Retinal pigment epithelial cell (primary cell): ENCODE data around the gene PLPPR2.
"Not testable (repeated sequence)": the region's sequence is repeated elsewhere in the genome, so short reads cannot be mapped to it uniquely, and the experiment has no call there.

Source experiments
- DNase-seq: peaks from one replicate; pipeline ENCODE4 v3.0.0-alpha.2; 2010; ENCODE audit warnings: low read depth
- H3K4me3 ChIP-seq: 2 replicates; pipeline ENCODE4 v1.5.1; 2011; ENCODE audit warnings: mild to moderate bottlenecking, low read length, control low read depth, moderate library complexity
- TF ChIP-seq, protein P1 (sequence below): conservative IDR thresholded peaks from 2 replicates; pipeline ENCODE4 v1.5.1; 2011; ENCODE audit warnings: low read depth, low read length, control low read depth, inconsistent platforms

PLPPR2 gene

DNA sequence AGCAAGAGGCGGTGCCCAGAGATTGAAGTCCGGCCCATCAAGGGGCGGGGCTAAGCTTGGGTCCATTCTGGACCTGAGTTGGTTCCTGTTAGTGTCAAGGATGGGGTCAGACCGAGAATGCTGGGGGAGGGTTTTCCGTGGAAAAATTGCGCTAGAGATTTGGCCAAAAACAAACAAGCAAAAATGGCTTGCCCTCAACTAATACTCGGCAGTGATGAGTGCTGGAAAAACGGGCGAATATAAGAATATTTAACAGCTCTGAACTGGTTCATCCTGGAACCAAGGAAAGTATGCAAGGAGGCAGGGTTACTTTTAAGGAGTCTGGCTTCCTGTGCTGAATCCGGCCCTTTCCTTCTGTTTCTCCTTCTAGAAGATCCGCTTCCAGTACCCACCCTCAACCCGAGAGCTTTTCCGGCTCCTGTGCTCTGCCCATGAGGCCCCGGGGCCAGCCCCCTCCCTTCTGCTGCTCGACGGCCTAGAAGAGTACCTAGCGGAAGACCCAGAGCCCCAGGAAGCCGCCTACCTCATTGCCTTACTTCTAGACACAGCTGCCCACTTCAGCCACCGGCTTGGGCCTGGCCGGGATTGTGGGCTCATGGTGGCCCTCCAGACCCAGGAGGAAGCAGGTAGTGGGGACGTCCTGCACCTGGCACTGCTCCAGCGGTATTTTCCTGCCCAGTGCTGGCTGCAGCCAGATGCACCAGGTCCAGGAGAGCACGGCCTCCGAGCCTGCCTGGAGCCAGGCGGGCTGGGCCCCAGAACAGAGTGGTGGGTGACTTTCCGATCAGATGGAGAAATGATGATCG is 20.1 kb downstream of the PLPPR2 start:
- H3K4me3 ChIP-seq, result peak overlapping the region; percentile 77
- no peak for DNase-seq
- TF ChIP-seq, protein P1, sequence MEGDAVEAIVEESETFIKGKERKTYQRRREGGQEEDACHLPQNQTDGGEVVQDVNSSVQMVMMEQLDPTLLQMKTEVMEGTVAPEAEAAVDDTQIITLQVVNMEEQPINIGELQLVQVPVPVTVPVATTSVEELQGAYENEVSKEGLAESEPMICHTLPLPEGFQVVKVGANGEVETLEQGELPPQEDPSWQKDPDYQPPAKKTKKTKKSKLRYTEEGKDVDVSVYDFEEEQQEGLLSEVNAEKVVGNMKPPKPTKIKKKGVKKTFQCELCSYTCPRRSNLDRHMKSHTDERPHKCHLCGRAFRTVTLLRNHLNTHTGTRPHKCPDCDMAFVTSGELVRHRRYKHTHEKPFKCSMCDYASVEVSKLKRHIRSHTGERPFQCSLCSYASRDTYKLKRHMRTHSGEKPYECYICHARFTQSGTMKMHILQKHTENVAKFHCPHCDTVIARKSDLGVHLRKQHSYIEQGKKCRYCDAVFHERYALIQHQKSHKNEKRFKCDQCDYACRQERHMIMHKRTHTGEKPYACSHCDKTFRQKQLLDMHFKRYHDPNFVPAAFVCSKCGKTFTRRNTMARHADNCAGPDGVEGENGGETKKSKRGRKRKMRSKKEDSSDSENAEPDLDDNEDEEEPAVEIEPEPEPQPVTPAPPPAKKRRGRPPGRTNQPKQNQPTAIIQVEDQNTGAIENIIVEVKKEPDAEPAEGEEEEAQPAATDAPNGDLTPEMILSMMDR, result no peak

DNA sequence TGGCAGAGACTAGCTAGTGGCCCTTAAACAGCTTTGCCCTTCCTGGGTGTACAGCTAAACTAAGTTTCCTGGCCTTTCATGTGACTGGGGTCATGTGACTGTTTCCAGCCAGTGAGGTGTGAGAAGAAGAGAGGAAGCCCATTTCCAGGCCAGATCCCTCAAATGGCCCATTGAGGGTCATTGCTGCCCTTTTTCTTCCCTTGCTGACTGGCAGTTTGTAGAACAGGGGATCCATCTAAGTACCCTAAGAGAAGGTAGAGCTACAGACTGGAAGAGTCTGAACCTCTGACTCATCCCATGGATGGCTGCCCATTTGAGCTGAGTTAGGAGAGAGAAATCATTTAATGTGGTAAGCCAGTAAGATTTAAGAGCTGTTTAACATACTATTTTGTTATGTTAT is 22.0 kb downstream of the PLPPR2 start:
- TF ChIP-seq, protein P1, result no peak
- no peak overlapping the region for H3K4me3 ChIP-seq
- peak; percentile 54 for DNase-seq

DNA sequence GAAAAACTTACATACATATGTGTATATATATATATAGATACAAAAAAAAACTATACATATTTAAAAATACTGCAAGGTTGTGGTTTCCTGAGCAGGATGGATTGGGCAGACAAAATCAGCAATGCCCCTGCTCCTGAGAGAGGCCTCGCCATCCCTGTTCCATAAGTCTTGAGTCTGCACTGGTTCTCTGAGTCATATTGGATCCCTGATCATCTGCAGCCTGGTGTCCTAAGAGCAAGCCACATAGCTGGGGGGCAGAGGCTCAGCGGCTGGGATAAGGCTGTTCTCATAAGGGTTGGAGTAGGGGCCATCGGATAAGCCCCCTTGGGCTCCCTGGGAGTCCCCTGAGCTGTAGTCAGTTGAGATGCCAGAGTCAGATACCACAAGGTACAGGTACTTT is 22.5 kb downstream of the PLPPR2 start:
- TF ChIP-seq, protein P1, result no peak
- H3K4me3 ChIP-seq, result no peak overlapping the region
- DNase-seq, result no peak

DNA sequence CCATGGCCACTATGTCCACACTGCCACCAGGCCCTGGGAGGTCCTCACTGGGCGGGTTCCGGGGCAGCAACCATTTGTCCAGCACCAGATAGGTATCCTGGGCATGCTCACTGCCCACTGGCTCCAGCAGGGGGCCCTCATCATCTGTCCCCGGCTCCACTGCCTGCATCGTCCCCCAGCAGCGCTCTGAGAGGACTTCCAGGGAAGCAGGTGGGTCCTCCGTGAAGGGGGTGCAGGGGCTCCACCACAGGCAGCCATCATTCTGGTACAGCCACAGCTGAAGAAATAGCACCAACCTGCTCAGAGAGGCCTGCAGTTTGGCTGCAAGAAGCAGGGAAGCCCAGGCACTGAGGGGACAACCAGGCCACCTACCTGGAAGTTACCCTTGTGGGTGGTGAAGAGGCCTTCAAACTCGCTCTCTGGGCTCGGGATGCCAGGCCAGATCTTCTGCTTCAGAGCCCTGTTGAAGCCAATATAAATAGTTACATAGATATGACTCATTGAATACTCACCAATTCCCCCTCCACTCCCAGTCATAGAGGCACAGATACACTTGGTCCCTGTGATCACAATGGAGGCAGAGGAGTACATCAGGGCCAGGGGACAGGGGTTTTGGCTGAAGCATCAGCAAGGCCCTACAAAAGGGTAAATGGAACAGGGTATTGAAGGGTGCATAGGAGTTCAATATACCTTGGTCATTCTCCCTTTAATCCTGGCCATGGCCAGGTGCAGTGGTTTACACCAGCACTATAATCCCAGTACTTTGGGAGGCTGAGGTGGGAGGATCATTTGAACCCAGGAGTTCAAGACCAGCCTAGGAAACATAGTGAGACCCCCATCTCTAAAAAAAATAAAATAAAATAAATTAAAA is 23.3 kb downstream of the PLPPR2 start:
- DNase-seq, result no peak

DNA sequence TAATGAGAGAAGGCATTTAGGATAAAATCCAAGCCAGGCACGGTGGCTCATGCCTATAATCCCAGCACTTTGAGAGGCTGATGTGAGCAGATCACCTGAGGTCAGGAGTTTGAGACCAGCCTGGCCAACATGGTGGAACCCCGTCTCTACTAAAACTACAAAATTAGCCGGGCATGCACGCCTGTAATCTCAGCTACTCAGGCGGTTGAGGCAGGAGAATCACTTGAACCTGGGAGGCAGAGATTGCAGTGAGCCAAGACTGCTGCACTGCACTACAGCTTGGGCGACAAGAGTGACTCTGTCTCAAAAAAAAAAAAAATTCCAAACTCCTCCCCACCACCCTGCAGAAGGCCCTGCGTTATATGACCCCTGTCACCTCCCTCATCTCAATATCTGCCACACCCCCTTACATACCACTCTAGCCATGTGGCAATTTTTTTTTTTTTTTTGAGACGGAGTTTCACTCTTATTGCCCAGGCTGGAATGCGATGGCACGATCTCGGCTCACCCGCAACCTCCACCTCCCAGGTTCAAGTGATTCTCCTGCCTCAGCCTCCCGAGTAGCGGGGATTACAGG is 24.1 kb downstream of the PLPPR2 start:
- not testable (repeated sequence) for DNase-seq, H3K4me3 ChIP-seq

More for the DNA sequence above, 23.3 kb downstream of the PLPPR2 start:
- H3K4me3 ChIP-seq, result no peak overlapping the region
- TF ChIP-seq, protein P1, result peak; percentile 77

DNA sequence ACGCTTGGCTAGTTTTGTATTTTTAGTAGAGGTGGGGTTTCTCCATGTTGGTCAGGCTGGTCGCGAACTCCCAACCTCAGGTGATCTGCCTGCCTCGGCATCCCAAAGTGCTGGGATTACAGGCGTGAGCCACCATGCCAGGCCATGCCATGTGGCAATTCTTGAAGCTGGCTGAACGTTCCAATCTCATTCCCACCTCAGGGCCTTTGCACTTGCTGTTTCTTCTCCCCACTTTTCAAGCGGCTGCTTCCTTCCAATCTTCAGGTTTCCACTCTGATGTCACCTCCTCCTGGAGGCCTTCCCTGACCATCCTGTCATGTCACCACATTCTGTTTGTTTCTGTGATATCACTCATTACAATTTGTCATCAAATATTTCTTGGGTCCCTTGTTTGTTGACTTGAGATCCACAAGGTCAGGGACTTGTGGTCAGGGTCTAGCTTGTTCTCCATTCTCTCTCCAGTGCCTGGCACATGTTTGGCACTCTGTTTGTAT is 24.7 kb downstream of the PLPPR2 start:
- TF ChIP-seq, protein P1, result no peak
- H3K4me3 ChIP-seq, result no peak overlapping the region

More for the DNA sequence above, 24.7 kb downstream of the PLPPR2 start:
- no peak for DNase-seq
